GM12865 (cell line): Measurements from ENCODE around the gene CNIH1.
"Not testable (repeated sequence)": the region's sequence is repeated elsewhere in the genome, so short reads cannot be mapped to it uniquely, and the experiment has no call there.

Experiments
- DNase-seq: peaks from one replicate; pipeline ENCODE4 v3.0.0; 2010; ENCODE audit warnings: low read depth
- H3K4me3 ChIP-seq: 2 replicates; pipeline ENCODE4 v1.5.1; 2011; ENCODE audit warnings: mild to moderate bottlenecking, low read depth, low read length, control low read depth
- CTCF ChIP-seq: IDR thresholded peaks from 2 replicates; pipeline ENCODE4 v1.5.1; 2011; ENCODE audit warnings: low read length, control low read depth, low read depth, inconsistent platforms; ENCODE audit not compliant: insufficient read depth; ENCODE audit errors: missing control alignments

Gene CNIH1

GRCh38 chr14:54383835-54384234, 57.3 kb downstream of the CNIH1 start:
- TF ChIP-seq CTCF: no peak
- no peak for DNase-seq

GRCh38 chr14:54381821-54382220, 59.4 kb downstream of the CNIH1 start:
- no peak for TF ChIP-seq CTCF
- no peak for DNase-seq
- H3K4me3 ChIP-seq: no peak overlapping the region

More at GRCh38 chr14:54383835-54384234, 57.3 kb downstream of the CNIH1 start:
- no peak overlapping the region for H3K4me3 ChIP-seq

GRCh38 chr14:54380558-54380957, 60.6 kb downstream of the CNIH1 start:
- DNase-seq, H3K4me3 ChIP-seq: not testable (repeated sequence)

DNA sequence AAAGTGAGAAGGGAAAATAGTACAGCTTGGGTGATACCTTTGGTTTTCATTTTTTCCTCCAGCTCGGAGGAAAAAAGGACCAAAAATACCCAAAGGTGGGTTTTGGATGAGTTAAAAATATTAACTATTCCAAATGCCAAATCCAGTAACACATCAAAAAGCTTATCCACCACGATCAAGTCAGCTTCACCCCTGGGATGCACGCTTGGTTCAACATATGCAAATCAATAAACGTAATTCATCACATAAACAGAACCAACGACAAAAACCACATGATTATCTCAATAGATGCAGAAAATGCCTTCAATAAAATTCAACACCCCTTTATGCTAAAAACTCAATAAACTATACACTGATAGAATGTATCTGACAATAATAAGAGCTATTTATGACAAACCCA, 62.3 kb downstream of the CNIH1 start:
- not testable (repeated sequence) for H3K4me3 ChIP-seq, DNase-seq

GRCh38 chr14:54377501-54377900, 63.7 kb downstream of the CNIH1 start:
- DNase-seq: no peak
- no peak for TF ChIP-seq CTCF

GRCh38 chr14:54374117-54374884, 66.9 kb downstream of the CNIH1 start:
- no peak for TF ChIP-seq CTCF
- no peak overlapping the region for H3K4me3 ChIP-seq
- no peak for DNase-seq

More at GRCh38 chr14:54377501-54377900, 63.7 kb downstream of the CNIH1 start:
- H3K4me3 ChIP-seq: no peak overlapping the region
